ENCODE data around the gene KIF26B. TPM values are rescaled to one million over a fixed set of nuclear protein-coding genes. Genes with fewer than 3 reads are reported as not detected.

The KIF26B gene
- polyA plus RNA-seq, 1 donor from 2014 or later, result 6.3 TPM

- Histone ChIP-seq H3K4me3 (ENCODE audit: low read length) (no peak overlapping the region), H3K36me3 (ENCODE audit: insufficient read depth, low read length) (no peaks in the 10 kb centered on the region), H3K79me2 (replicated peaks; ENCODE audit: insufficient read depth, low read length) (no peaks in the 10 kb centered on the region), H3K27me3 (ENCODE audit: insufficient read depth, low read depth, low read length) (no peaks in the 10 kb centered on the region), H3K9ac (ENCODE audit: low read length) (no peak overlapping the region), H3K9me2 (ENCODE audit: insufficient read depth, low read length) (no peaks in the 10 kb centered on the region), H3K4me2 (ENCODE audit: low read length) (no peak overlapping the region), H4K20me1 (ENCODE audit: insufficient read depth) (no peaks in the 10 kb centered on the region), H2AFZ (ENCODE audit: low read depth, low read length) (no peak overlapping the region), H3F3A (ENCODE audit: insufficient read depth, low read length, poor library complexity, severe bottlenecking) (no peaks in the 10 kb centered on the region), H3K27ac (ENCODE audit: low read length) (no peak overlapping the region), H3K9me3 (ENCODE audit: low read length) (no peaks in the 10 kb centered on the region)
- TF ChIP-seq RAD21 (conservative IDR thresholded peaks at IDR 0.05) (no peak), EZH2 (IDR thresholded peaks at IDR 0.05; ENCODE audit: borderline replicate concordance, insufficient read depth, low read length, poor library complexity, severe bottlenecking) (no peak), MXI1 (conservative IDR thresholded peaks at IDR 0.05; ENCODE audit: poor library complexity, severe bottlenecking) (no peak), SMC3 (conservative IDR thresholded peaks at IDR 0.05; ENCODE audit: poor library complexity) (no peak), EP300 (conservative IDR thresholded peaks at IDR 0.05; ENCODE audit: poor library complexity, severe bottlenecking) (no peak)
These were observed 499.8 kb downstream of the KIF26B start for GRCh38 chr1:245654460-245655050.

GRCh38 chr1:245656189-245656717 lies 501.5 kb downstream of the KIF26B start:
- H2AFZ ChIP-seq (ENCODE audit: low read depth, low read length), result no peak overlapping the region
- no peaks in the 10 kb centered on the region for H3F3A ChIP-seq (ENCODE audit: insufficient read depth, low read length, poor library complexity, severe bottlenecking)
- no peaks in the 10 kb centered on the region for H4K20me1 ChIP-seq (ENCODE audit: insufficient read depth)
- H3K9ac ChIP-seq (ENCODE audit: low read length), result no peak overlapping the region
- H3K9me2 ChIP-seq (ENCODE audit: insufficient read depth, low read length), result no peaks in the 10 kb centered on the region
- no peak overlapping the region for H3K27ac ChIP-seq (ENCODE audit: low read length)
- no peaks in the 10 kb centered on the region for H3K79me2 ChIP-seq (replicated peaks; ENCODE audit: insufficient read depth, low read length)
- no peaks in the 10 kb centered on the region for H3K27me3 ChIP-seq (ENCODE audit: insufficient read depth, low read depth, low read length)
- H3K36me3 ChIP-seq (ENCODE audit: insufficient read depth, low read length), result no peaks in the 10 kb centered on the region
- H3K4me3 ChIP-seq (ENCODE audit: low read length), result no peak overlapping the region
- H3K4me2 ChIP-seq (ENCODE audit: low read length), result no peak overlapping the region
- TF ChIP-seq EP300 (conservative IDR thresholded peaks at IDR 0.05; ENCODE audit: poor library complexity, severe bottlenecking) (no peak), CTCF (IDR thresholded peaks at IDR 0.05; ENCODE audit: poor library complexity, severe bottlenecking) (no peak), RAD21 (conservative IDR thresholded peaks at IDR 0.05) (no peak), SMC3 (conservative IDR thresholded peaks at IDR 0.05; ENCODE audit: poor library complexity) (no peak), TAF1 (IDR thresholded peaks at IDR 0.05; ENCODE audit: low read depth) (no peak), REST (IDR thresholded peaks at IDR 0.05; ENCODE audit: borderline replicate concordance) (no peak), POLR2AphosphoS5 (IDR thresholded peaks at IDR 0.05) (no peak), MXI1 (conservative IDR thresholded peaks at IDR 0.05; ENCODE audit: poor library complexity, severe bottlenecking) (no peak), EZH2 (IDR thresholded peaks at IDR 0.05; ENCODE audit: borderline replicate concordance, insufficient read depth, low read length, poor library complexity, severe bottlenecking) (no peak)
- no peaks in the 10 kb centered on the region for H3K9me3 ChIP-seq (ENCODE audit: low read length)

Data from neural cell (in vitro differentiated cells).